ENCODE measurements around the gene NUCB1. TPM values are rescaled to one million over a fixed set of nuclear protein-coding genes. Genes with fewer than 3 reads are reported as not detected.
"Not testable (repeated sequence)": the region's sequence is repeated elsewhere in the genome, so short reads cannot be mapped to it uniquely, and the experiment has no call there.

The NUCB1 gene
- total RNA-seq, 2 donors from 2014 or later: 347 to 411 TPM

DNA sequence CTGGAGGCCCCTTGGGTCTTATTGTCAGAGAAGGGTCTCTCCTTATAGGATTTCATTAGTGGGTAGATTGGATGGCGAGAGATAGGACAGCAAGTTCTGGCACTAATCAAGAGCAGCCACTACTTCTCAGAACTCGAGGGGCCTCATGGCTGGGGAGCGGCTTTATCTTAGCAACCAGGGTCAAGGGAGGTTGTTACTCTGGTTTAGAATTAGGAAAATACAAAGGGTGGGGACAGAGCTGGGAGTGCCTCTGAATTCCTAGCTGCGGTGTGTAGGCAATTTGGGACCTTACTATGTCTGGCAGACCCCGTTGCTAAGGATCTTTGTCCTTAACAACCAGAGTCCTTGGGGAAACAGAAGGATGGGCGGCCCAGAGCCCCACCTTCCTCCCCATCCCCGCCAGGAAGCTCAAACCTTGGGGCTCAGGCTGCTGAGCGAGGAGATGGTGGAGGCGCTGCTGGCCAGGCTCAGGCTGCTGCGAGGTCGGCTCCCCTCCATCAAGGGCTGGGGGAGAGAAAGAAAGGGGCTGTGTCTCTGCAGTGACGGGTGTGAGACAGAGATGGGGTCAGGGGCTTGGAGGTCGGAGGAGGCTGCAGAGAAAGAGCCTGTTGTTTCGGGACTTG, 32.9 kb upstream of the NUCB1 start:
- H3K4me1 ChIP-seq: peaks cover 0 to 28% of the 10 kb centered on the region in 2 donors
- H3K4me3 ChIP-seq: peak overlapping the region; percentile 34 to 40
- TF ChIP-seq, protein P1, sequence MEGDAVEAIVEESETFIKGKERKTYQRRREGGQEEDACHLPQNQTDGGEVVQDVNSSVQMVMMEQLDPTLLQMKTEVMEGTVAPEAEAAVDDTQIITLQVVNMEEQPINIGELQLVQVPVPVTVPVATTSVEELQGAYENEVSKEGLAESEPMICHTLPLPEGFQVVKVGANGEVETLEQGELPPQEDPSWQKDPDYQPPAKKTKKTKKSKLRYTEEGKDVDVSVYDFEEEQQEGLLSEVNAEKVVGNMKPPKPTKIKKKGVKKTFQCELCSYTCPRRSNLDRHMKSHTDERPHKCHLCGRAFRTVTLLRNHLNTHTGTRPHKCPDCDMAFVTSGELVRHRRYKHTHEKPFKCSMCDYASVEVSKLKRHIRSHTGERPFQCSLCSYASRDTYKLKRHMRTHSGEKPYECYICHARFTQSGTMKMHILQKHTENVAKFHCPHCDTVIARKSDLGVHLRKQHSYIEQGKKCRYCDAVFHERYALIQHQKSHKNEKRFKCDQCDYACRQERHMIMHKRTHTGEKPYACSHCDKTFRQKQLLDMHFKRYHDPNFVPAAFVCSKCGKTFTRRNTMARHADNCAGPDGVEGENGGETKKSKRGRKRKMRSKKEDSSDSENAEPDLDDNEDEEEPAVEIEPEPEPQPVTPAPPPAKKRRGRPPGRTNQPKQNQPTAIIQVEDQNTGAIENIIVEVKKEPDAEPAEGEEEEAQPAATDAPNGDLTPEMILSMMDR (IDR thresholded peaks at IDR 0.05): no peak
- no peaks in the 10 kb centered on the region for H3K27me3 ChIP-seq
- H3K9me3 ChIP-seq: no peaks in the 10 kb centered on the region
- DNase-seq (ENCODE audit: low spot score): peak; percentile 63
- H3K27ac ChIP-seq: peak overlapping the region; percentile 81 to 85
- H3K36me3 ChIP-seq: peaks cover 6% of the 10 kb centered on the region

DNA sequence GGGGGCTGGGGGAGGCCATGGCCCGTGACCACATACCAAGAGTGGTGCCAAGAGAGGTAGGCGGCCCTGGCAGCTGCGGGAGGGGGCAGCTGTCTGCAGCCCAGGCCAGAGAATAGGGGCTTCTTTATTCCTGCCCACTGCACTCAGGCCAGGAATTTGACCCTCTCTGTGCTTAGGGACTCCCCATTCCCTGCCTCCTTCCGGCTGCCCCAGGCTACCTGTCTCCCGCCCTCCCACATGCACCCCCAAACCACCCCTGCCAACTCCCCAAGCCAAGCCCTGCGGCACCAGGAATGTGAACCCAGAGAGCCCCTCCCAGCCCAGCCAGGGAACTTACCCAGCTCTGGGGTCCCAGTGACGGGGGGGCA, 32.4 kb upstream of the NUCB1 start:
- no peak for DNase-seq (ENCODE audit: low spot score)
- peaks cover 6% of the 10 kb centered on the region for H3K36me3 ChIP-seq

DNA sequence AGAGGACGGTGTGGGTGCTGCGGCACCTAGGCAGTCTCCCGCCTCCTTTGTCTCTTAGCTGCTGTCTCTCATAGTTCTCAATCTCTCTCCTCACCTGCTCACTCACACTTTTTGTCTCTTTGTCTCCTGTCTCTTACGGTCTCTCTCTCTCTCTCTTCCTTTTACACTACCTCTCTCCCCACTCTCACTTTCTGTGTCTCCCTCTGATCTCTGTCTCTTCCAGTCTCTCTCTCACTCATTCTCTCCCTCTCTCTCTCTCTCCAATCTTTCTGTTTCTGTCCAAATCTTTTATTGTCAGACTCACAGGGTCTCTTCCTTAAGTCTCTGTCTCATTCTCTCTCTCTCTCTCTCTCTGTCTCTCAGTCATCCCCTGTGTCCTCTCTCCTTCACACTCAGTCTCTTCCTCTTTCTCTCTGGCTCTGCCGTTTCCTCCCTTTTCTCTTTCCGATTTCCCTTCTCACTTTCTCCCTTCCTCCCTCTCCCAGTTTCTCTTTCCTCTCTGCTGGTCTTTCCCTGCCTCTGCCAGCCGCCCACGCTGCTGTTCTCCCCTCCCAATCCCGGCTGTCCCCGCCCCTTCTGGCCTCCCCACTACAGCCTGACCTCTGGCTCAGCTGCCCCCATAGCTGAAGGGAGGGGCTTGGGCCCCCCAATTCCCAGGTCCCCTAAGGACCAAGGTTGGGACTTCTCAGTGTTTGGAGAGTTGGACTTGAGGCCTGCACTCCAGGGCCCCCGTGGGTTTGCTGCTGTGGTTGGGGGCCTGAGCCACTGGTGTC, 31.8 kb upstream of the NUCB1 start, which contains the start of gene PLEKHA4:
Gene PLEKHA4 (minus strand): TSS at position 504 of the 773 bp plus-strand sequence. CDS start 997 bp downstream, outside the sequence.
- H3K36me3 ChIP-seq: peaks cover 9% of the 10 kb centered on the region
- DNase-seq (ENCODE audit: low spot score): peak; percentile 77
- peak within 1 kb of the TSS; percentile 34 to 40 for H3K4me3 ChIP-seq
- no peaks in the 10 kb centered on the region for H3K27me3 ChIP-seq
- H3K9me3 ChIP-seq: no peaks in the 10 kb centered on the region
- H3K27ac ChIP-seq: peak within 1 kb of the TSS; percentile 81 to 85
- peaks cover 0 to 30% of the 10 kb centered on the region in 2 donors for H3K4me1 ChIP-seq
- TF ChIP-seq, protein P1 (IDR thresholded peaks at IDR 0.05): no peak

More for the DNA sequence above, 32.4 kb upstream of the NUCB1 start:
- Histone ChIP-seq H3K27me3 (no peaks in the 10 kb centered on the region), H3K4me3 (peak overlapping the region; percentile 34 to 40), H3K27ac (peak overlapping the region; percentile 81 to 85), H3K4me1 (peaks cover 0 to 28% of the 10 kb centered on the region in 2 donors), H3K9me3 (no peaks in the 10 kb centered on the region)
- TF ChIP-seq, protein P1 (IDR thresholded peaks at IDR 0.05): no peak

DNA sequence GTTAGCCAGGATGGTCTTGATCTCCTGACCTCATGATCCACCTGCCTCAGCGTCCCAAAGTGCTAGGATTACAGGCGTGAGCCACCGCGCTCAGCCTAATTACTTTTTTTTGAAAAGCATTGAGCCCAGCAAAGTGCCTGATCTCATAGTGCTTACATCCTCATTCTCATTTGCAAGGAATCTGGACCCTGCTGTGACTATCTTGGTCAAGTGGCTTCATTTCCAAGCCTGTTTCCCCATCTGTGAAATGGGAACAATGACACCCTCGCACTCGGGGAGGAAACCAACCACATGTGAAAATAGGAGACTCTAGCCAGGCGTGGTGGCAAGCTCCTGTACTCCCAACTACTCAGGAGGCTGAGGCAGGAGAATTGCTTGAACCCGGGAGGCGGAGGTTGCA, 30.1 kb upstream of the NUCB1 start:
- Histone ChIP-seq H3K9me3 (no peaks in the 10 kb centered on the region), H3K36me3 (peaks cover 20% of the 10 kb centered on the region), H3K27me3 (no peaks in the 10 kb centered on the region), H3K4me1 (peaks cover 0 to 45% of the 10 kb centered on the region in 2 donors), H3K27ac (no peak overlapping the region), H3K4me3 (no peak overlapping the region)
- DNase-seq (ENCODE audit: low spot score): no peak
- TF ChIP-seq, protein P1 (IDR thresholded peaks at IDR 0.05): no peak

DNA sequence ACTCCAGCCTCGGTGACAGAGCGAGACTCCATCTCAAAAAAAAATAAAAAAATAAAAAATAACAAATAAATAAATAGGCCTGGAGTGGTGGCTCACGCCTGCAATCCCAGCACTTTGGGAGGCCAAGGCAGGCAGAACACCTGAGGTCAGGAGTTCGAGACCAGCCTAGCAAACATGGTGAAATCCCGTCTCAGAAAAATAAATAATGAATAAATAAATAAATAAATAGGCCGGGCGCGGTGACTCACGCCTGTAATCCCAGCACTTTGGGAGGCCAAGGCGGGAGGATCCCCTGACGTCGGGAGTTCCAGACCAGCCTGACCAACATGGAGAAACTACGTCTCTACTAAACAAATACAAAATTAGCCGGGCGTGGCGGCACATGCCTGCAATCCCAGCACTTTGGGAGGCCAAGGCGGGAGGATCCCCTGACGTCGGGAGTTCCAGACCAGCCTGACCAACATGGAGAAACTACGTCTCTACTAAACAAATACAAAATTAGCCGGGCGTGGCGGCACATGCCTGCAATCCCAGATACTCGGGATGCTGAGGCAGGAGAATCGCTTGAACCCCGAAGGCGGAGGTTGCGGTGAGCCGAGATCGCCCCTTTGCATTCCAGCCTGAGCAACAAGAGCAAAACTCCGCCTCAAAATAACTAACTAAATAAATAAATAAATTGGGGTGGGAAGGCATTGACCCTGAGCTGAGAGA, 28.5 kb upstream of the NUCB1 start:
- H3K9me3 ChIP-seq; DNase-seq (ENCODE audit: low spot score); H3K27me3 ChIP-seq: not testable (repeated sequence)
- Histone ChIP-seq H3K27ac (peak overlapping the region; percentile 99 to 100), H3K4me3 (peak overlapping the region; percentile 88 to 95), H3K4me1 (peaks cover 0 to 56% of the 10 kb centered on the region in 2 donors), H3K36me3 (peaks cover 36% of the 10 kb centered on the region)

Measured in right atrium auricular region (tissue), 2 donors.